ENCODE data around the gene ARHGAP24. TPM values are rescaled to one million over a fixed set of nuclear protein-coding genes. Genes with fewer than 3 reads are reported as not detected.

ARHGAP24 gene
- total and polyA plus RNA-seq, 2 donors (not counting 3 experiments of a cell fraction or from before 2014, with no cell fraction given): 52.1 to 79.4 TPM

DNA sequence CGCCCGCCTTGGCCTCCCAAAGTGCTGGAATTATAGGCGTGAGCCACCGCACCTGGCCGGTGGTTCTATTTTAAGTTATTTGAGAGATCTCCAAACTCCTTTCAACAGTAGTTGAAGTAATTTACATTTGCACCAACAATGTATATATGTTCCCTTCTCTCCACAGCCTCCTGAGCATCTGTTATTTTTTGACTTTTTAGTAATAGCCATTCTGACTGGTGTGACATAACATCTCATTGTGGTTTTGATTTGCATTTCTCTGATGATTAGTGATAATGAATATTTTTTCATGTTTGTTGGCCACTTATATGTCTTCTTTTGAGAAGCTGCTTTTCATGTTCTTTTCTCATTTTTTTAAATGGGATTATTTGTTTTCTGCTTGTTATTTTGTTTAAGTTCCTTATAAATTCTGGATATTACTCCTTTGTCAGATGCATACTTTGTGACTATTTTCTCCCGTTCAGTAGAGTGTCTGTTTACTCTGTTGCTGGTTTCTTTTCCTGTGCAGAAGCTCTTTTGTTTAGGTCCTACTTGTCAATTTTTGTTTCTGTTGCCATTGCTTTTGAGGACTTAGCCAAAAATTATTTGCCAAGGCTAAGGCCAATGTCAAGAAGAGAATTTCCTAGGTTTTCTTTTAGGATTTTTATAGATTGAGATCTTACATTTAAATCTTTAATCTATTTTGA is 213.2 kb downstream of the ARHGAP24 start:
- H4K20me1 ChIP-seq (replicated peaks; ENCODE audit: control insufficient read depth, extremely low read depth, insufficient read depth, low read length): no peaks in the 10 kb centered on the region
- no peak overlapping the region for H3K9ac ChIP-seq (replicated peaks; ENCODE audit: extremely low read depth, insufficient read depth, low read length)
- ChIA-PET CTCF (no interaction called here), POLR2A (no interaction called here)
- no peak overlapping the region for H3K4me3 ChIP-seq (replicated peaks in 1 of 3; ENCODE audit: insufficient read depth in 1 of 3, low read depth in 1 of 3, low read length in 3 of 3)
- H3K27me3 ChIP-seq (ENCODE audit: control insufficient read depth in 2 of 2, insufficient read depth in 2 of 2, low read length in 2 of 2): peaks cover 8 to 28% of the 10 kb centered on the region in 2 experiments
- no peaks in the 10 kb centered on the region for H3K9me3 ChIP-seq (replicated peaks; ENCODE audit: control insufficient read depth, insufficient read depth, low read length)
- TF ChIP-seq GATA2 (IDR thresholded peaks at IDR 0.05; ENCODE audit: insufficient read depth, insufficient read length, low read depth, low read length): no peak
- TF ChIP-seq FOS (IDR thresholded peaks at IDR 0.05; ENCODE audit: borderline replicate concordance, insufficient read depth, low read length): no peak
- no peak for TF ChIP-seq MYC (IDR thresholded peaks at IDR 0.05; ENCODE audit: low read depth, low read length)
- no peak for TF ChIP-seq POLR2A (IDR thresholded peaks at IDR 0.05; ENCODE audit: low read depth, low read length)
- no peak for TF ChIP-seq EZH2 (IDR thresholded peaks at IDR 0.05; ENCODE audit: borderline replicate concordance, low read depth, low read length, severe bottlenecking)
- TF ChIP-seq, protein P1, sequence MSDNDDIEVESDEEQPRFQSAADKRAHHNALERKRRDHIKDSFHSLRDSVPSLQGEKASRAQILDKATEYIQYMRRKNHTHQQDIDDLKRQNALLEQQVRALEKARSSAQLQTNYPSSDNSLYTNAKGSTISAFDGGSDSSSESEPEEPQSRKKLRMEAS (IDR thresholded peaks at IDR 0.05; ENCODE audit: insufficient read depth, insufficient read length): no peak
- TF ChIP-seq POLR2AphosphoS5 (IDR thresholded peaks at IDR 0.05; ENCODE audit: insufficient read depth, low read depth, low read length): no peak
- TF ChIP-seq JUN (IDR thresholded peaks at IDR 0.05; ENCODE audit: borderline replicate concordance, insufficient read depth, insufficient read length, low read depth): no peak
- TF ChIP-seq, protein P2, sequence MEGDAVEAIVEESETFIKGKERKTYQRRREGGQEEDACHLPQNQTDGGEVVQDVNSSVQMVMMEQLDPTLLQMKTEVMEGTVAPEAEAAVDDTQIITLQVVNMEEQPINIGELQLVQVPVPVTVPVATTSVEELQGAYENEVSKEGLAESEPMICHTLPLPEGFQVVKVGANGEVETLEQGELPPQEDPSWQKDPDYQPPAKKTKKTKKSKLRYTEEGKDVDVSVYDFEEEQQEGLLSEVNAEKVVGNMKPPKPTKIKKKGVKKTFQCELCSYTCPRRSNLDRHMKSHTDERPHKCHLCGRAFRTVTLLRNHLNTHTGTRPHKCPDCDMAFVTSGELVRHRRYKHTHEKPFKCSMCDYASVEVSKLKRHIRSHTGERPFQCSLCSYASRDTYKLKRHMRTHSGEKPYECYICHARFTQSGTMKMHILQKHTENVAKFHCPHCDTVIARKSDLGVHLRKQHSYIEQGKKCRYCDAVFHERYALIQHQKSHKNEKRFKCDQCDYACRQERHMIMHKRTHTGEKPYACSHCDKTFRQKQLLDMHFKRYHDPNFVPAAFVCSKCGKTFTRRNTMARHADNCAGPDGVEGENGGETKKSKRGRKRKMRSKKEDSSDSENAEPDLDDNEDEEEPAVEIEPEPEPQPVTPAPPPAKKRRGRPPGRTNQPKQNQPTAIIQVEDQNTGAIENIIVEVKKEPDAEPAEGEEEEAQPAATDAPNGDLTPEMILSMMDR (IDR thresholded peaks at IDR 0.05; ENCODE audit: extremely low read depth in 1 of 2, insufficient read depth in 1 of 2, low read depth in 1 of 2, low read length in 2 of 2): no peak
- no peak overlapping the region for H2AFZ ChIP-seq (ENCODE audit: low read depth, low read length)
- H3K79me2 ChIP-seq (ENCODE audit: control insufficient read depth, insufficient read depth, low read length): no peaks in the 10 kb centered on the region
- H3K27ac ChIP-seq (ENCODE audit: insufficient read depth, low read depth, low read length): no peak overlapping the region
- no peaks in the 10 kb centered on the region for H3K36me3 ChIP-seq (ENCODE audit: control insufficient read depth in 2 of 2, extremely low read depth in 1 of 2, insufficient read depth in 2 of 2, low read length in 2 of 2)
- dilution Hi-C loops (cut with MboI; ENCODE audit: extremely low pct_ligation_motif_present, low sequenced_read_pairs): no loop called here
- DNase-seq (ENCODE audit: low read depth, low spot score) (no peak), FAIRE-seq (no peak)
- H3K4me2 ChIP-seq (ENCODE audit: insufficient read depth, low read length): no peak overlapping the region
- no TSS peak for BruUV-seq (replicated peaks)
- no peaks in the 10 kb centered on the region for H3K9me1 ChIP-seq (replicated peaks; ENCODE audit: control insufficient read depth, extremely low read depth, insufficient read depth, low read length)
- intact Hi-C loops (cut with micrococcal nuclease): no loop called here
- H3K4me1 ChIP-seq (ENCODE audit: control insufficient read depth, extremely low read depth, insufficient read depth, low read length): no peaks in the 10 kb centered on the region

Measured in endothelial cell of umbilical vein (primary cell).